ENCODE results near the gene AQP2.
A peak's percentile ranks its signal among the peaks of the same experiment; 100 is the strongest.

- TF ChIP-seq CTCF (IDR thresholded peaks at IDR 0.05) (peak; percentile 89 to 95 (median 95)), POLR2AphosphoS5 (IDR thresholded peaks at IDR 0.05; ENCODE audit: insufficient read depth in 1 of 2, low read depth in 1 of 2) (peak in 1 of 2 donors; percentile 60), POLR2A (IDR thresholded peaks at IDR 0.05) (no peak)
Measured at GRCh38 chr12:49967042-49967776, 16.7 kb downstream of the AQP2 start.
